Measurements from ENCODE around the gene NLRX1. TPM values are rescaled to one million over a fixed set of nuclear protein-coding genes. Genes with fewer than 3 reads are reported as not detected.
A peak's percentile ranks its signal among the peaks of the same experiment; 100 is the strongest.

Gene NLRX1
- total RNA-seq, 1 donor from 2014 or later = 14.7 TPM

DNA sequence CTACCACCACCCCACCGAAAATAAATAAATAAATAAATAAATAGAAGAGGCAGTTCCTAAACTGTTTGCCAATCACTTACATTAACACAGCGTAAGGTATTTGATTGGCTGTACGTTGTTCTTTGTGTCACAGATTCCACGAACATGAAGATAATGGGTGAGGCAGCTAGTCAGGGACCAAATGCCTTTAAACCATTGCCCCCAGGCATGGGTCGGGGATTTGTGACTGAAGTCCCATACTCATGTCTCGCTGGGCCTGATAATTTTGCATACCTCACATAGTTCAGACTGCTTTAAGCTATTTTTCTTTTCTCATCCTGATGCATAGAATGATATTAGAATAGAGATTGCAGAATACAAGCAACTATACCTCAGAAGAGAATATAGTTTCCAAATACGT is 34.0 kb downstream of the NLRX1 start:
- TF ChIP-seq, protein P1, sequence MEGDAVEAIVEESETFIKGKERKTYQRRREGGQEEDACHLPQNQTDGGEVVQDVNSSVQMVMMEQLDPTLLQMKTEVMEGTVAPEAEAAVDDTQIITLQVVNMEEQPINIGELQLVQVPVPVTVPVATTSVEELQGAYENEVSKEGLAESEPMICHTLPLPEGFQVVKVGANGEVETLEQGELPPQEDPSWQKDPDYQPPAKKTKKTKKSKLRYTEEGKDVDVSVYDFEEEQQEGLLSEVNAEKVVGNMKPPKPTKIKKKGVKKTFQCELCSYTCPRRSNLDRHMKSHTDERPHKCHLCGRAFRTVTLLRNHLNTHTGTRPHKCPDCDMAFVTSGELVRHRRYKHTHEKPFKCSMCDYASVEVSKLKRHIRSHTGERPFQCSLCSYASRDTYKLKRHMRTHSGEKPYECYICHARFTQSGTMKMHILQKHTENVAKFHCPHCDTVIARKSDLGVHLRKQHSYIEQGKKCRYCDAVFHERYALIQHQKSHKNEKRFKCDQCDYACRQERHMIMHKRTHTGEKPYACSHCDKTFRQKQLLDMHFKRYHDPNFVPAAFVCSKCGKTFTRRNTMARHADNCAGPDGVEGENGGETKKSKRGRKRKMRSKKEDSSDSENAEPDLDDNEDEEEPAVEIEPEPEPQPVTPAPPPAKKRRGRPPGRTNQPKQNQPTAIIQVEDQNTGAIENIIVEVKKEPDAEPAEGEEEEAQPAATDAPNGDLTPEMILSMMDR (conservative IDR thresholded peaks at IDR 0.05; ENCODE audit: low read depth, low read length) = no peak
- no peak overlapping the region for H3K4me3 ChIP-seq (ENCODE audit: low read depth, low read length)
- DNase-seq (ENCODE audit: low read depth) = no peak

DNA sequence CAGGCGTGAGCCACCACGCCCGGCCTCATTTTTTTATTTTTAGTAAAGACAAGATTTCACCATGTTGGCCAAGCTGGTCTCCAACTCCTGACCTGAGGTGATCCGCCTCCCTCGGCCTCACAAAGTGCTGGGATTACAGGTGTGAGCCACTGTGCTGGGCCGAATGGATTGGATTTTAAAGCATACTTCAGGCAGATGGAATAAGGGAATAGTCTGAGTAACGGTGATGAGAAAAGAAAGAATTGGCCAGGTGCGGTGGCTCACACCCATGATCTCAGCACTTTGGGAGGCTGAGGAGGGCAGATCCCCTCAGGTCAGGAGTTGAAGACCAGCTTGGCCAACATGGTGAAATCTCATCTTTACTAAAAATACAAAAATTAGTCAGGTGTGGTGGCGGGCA is 35.5 kb downstream of the NLRX1 start:
- TF ChIP-seq, protein P1 (conservative IDR thresholded peaks at IDR 0.05; ENCODE audit: low read depth, low read length) = no peak
- no peak overlapping the region for H3K4me3 ChIP-seq (ENCODE audit: low read depth, low read length)
- DNase-seq (ENCODE audit: low read depth) = no peak

DNA sequence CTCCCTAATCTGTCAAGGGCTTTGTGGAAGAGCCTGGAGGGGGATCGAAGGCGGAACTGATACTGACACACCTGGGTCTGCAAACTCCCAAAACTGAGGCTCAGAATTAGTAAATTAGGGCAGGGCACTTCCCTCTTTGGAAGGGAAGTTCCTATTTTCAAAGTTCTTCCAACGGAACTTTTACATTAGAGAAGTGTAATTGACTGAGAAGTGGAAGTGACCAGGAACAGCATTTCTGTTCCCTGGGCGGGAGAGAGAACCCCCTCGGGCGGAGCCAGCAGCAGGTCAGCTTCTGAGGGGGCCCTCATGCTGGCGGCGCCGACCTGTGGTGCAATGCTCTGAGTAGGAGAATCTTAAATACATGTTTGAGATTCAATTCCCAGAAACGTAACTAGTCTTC is 36.6 kb downstream of the NLRX1 start:
- TF ChIP-seq, protein P1 (conservative IDR thresholded peaks at IDR 0.05; ENCODE audit: low read depth, low read length) = no peak
- peak overlapping the region; percentile 96 for H3K4me3 ChIP-seq (ENCODE audit: low read depth, low read length)
- no peak for DNase-seq (ENCODE audit: low read depth)

DNA sequence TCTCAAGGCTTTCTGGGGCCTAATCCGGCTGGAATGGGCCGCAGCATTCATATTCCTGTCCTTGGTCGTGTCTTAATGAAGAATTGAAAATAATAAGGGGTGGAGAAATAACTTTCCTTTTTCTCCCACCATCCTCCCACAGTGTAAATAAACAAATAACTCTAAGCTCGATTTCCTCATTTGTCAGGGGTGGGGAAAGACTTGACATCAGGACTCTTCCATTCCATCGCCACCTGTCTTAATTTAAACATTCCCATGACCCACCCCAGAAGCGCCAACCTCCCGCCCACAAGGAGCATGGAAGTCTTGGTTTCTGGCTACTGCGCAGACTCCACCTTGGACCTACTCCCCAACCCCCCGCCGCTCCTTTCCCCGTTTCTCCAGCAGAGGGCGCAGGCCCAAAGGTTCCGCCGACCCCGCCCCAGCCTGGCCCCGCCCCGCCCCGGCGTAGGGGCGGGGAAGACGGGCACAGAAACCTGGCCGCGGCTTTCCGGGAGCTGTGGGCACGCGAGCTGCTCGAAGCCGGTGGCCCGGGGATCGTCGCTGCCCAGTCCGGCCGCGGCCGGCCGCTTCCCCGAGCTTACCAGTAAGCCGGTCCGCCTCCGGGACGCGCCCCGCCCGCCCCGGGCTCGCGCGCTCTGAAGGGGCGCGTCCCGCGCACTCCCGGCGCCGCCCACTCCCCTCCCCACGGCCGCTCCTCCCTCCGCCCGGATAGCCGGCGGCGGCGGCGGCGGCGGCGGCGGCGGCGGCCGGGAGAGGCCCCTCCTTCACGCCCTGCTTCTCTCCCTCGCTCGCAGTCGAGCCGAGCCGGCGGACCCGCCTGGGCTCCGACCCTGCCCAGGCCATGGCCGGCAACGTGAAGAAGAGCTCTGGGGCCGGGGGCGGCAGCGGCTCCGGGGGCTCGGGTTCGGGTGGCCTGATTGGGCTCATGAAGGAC is 37.3 kb downstream of the NLRX1 start, which contains the start of gene CBL:
Gene CBL, plus strand, starts transcription at position 766 of the 937 bp plus-strand sequence. Its CDS starts 79 bp downstream, at position 845.
- TF ChIP-seq, protein P1 (conservative IDR thresholded peaks at IDR 0.05; ENCODE audit: low read depth, low read length) = peak; percentile 75

DNA sequence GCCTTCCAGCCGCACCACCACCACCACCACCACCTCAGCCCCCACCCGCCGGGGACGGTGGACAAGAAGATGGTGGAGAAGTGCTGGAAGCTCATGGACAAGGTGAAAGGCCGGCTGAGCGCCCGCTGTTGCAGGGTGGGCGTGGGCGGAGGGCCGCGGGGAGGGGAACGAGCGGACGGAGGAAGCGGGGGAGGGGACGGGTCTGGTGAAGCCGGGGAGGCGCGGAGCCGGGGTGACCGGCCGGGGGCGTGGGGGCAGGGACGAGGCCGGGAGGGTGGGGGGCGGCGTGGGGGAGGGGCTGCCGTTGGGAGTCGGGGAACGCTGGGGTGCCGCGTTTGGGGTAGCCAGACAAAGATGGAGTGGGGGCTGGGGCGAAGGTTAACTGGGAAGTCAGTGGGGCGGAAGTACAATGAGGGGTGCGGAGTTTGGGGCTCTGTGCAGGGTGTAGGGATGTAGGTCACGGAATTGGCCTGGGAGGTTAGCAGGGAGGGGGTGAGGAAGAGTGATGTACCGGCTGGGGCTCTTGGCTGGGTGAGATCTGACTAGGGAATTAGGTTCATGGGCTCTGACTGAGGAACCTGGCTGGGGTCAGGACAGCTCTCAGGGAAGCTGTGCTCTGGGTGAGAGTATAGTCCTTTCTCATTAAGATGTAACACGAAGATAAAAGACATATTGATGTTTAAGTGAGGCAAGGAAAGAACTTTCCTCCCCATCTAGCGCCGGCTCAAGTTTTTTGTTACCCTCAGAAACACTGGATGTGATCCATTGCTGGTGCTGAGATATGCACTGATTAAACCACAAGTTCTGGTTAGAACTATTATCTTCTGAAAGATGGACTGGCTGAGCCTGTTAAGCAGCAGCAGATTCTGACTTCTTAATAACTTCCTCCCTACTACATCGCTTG is 38.2 kb downstream of the NLRX1 start:
- TF ChIP-seq, protein P1 (conservative IDR thresholded peaks at IDR 0.05; ENCODE audit: low read depth, low read length) = no peak
- H3K4me3 ChIP-seq (ENCODE audit: low read depth, low read length) = peak overlapping the region; percentile 96
- no peak for DNase-seq (ENCODE audit: low read depth)

More for the DNA sequence above, 37.3 kb downstream of the NLRX1 start, which contains the start of gene CBL:
- DNase-seq (ENCODE audit: low read depth) = no peak
- peak within 1 kb of the TSS; percentile 96 for H3K4me3 ChIP-seq (ENCODE audit: low read depth, low read length)

DNA sequence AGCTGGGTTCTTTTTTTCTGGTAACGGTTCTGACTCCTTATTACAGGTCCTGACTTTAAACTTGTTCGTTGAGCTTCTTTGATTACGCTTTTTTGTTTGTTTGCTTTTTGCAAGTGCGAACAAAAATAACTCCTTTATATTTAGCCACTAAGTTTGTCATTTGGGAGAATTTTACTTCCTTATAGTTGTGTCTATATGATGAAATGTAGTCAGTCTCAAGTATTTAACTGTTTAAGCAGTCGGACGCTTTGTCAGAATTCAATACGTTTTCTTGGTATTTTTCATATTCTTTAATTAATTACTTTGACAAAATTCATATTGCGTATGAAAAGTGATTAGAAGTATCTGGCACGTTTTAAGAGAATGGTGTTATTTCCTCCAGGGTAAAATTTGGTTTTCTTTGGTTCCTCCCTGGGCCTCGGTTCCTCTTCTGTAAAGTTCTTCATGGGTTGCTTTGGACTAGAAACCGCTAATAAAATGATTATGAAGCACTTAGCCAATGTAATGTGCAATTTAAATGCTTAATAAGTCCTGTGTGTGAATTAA is 39.0 kb downstream of the NLRX1 start:
- TF ChIP-seq, protein P1 (conservative IDR thresholded peaks at IDR 0.05; ENCODE audit: low read depth, low read length) = no peak
- DNase-seq (ENCODE audit: low read depth) = no peak

More for the DNA sequence above, 39.0 kb downstream of the NLRX1 start:
- peak overlapping the region; percentile 96 for H3K4me3 ChIP-seq (ENCODE audit: low read depth, low read length)
